ENCODE data around the gene NIPA2.

NIPA2 gene

DNA sequence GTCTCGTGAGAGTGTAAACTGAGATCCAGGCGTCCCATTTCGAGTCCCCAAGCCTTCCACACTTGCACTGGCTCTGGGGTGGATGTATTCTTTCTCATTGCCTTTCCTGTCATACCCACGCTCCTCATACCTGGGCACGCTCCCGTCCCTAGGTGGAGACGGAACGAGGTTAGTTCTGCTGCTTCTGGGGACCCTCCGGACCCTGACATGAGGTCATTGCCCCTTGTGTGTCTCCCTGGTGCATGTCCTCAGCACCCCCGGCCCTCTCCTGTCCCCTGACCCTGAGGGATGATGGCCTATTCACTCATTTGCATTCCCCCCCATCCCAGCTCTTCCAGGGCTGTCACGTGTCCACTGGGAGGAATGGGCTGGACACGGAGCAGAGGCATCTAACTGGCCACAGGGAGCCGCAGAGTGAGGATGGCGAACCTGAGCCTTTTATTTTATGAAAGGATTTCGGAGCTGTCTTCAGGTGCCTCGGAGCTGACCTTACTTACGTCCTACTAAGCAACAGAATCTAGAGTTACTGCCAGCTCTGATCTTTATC lies 43.8 kb upstream of the NIPA2 start:
- TF ChIP-seq ZNF548 (tag by site-specific recombination; IDR thresholded peaks at IDR 0.05) (no peak), ZNF777 (tag by site-specific recombination; IDR thresholded peaks at IDR 0.05; ENCODE audit: borderline replicate concordance) (no peak), ZIC2 (tag by site-specific recombination; IDR thresholded peaks at IDR 0.05) (no peak), ZFP37 (tag by site-specific recombination; IDR thresholded peaks at IDR 0.05) (no peak), ZFP69B (tag by site-specific recombination; IDR thresholded peaks at IDR 0.05) (no peak)
- TF ChIP-seq, protein P1, sequence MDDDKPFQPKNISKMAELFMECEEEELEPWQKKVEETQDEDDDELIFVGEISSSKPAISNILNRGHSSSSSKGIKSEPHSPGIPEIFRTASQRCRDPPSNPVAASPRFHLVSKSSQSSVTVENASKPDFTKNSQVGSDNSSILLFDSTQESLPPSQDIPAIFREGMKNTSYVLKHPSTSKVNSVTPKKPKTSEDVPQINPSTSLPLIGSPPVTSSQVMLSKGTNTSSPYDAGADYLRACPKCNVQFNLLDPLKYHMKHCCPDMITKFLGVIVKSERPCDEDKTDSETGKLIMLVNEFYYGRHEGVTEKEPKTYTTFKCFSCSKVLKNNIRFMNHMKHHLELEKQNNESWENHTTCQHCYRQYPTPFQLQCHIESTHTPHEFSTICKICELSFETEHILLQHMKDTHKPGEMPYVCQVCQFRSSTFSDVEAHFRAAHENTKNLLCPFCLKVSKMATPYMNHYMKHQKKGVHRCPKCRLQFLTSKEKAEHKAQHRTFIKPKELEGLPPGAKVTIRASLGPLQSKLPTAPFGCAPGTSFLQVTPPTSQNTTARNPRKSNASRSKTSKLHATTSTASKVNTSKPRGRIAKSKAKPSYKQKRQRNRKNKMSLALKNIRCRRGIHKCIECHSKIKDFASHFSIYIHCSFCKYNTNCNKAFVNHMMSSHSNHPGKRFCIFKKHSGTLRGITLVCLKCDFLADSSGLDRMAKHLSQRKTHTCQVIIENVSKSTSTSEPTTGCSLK (tag by site-specific recombination; IDR thresholded peaks at IDR 0.05): no peak
- H3K4me3 ChIP-seq (ENCODE audit: low read depth, low read length): no peak overlapping the region
- H3K27ac ChIP-seq (ENCODE audit: extremely low read depth, low read depth, low read length): no peak overlapping the region
- no peaks in the 10 kb centered on the region for H3K9me3 ChIP-seq (ENCODE audit: control insufficient read depth, insufficient read depth, low read depth, low read length)
- H3K36me3 ChIP-seq (ENCODE audit: control insufficient read depth in 2 of 2, insufficient read depth in 1 of 2, low read length in 2 of 2): no peaks in the 10 kb centered on the region; a peak in 1 of 3 replicates
- ChIA-PET POLR2A (no interaction called here), CTCF (no interaction called here)
- no peaks in the 10 kb centered on the region; the same call in 1 of the 2 replicates for H3K4me1 ChIP-seq (ENCODE audit: control insufficient read depth, insufficient read depth, low read length)

DNA sequence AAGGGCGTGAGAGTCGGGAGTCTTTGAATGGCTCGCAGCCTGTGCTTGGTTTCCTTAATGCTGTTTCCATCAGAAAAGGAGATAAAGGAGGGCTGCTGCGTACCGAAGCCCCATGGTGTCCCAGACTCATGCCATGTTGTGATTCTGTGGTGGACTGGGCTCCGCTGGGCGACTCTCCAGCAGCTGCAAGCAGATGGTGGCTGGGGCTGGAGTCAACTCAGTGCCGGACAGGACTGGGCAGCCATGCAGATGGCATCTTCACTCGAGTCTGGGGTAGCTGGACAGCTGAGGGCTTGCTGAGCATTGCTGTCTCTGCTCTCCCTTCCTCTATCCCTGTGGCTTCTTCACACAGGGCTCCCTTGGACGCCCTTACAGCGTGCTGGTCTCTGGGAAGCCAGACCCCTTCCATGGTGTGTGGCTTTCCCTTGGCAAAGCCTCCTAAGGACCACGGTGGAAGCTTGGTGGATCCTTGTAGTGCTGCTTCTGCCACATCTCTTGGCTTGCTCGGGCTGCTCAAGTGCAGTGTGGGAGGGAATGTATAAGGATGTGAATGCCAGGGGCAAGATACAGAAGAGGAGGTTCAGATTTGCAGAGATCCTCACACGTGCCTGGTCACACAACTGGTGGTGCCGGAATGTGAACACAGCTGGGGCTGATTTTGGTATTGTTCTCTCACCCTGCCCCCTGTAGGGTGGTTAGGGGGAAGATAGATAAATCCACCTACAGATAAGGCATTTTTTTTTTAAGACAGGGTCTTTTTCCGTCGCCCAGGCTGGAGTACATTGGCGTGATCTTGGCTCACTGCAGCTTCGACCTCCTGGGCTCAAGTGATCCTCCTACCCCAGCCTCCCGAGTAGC lies 43.0 kb upstream of the NIPA2 start:
- no peaks in the 10 kb centered on the region; the same call in 1 of the 2 replicates for H3K4me1 ChIP-seq (ENCODE audit: control insufficient read depth, insufficient read depth, low read length)
- no peaks in the 10 kb centered on the region for H3K9me3 ChIP-seq (ENCODE audit: control insufficient read depth, insufficient read depth, low read depth, low read length)
- H3K4me3 ChIP-seq (ENCODE audit: low read depth, low read length): no peak overlapping the region
- CTCF ChIA-PET: interaction anchor here (0.6 kb wide), 2 partner anchors 56 to 219 kb away, joined by 4 read pairs; no protein-coding TSS in a partner anchor
- no peak overlapping the region for H3K27ac ChIP-seq (ENCODE audit: extremely low read depth, low read depth, low read length)
- TF ChIP-seq ZNF677 (tag by site-specific recombination; IDR thresholded peaks at IDR 0.05): no peak
- no peak for TF ChIP-seq GFI1B (tag by site-specific recombination; IDR thresholded peaks at IDR 0.05)
- TF ChIP-seq, protein P2, sequence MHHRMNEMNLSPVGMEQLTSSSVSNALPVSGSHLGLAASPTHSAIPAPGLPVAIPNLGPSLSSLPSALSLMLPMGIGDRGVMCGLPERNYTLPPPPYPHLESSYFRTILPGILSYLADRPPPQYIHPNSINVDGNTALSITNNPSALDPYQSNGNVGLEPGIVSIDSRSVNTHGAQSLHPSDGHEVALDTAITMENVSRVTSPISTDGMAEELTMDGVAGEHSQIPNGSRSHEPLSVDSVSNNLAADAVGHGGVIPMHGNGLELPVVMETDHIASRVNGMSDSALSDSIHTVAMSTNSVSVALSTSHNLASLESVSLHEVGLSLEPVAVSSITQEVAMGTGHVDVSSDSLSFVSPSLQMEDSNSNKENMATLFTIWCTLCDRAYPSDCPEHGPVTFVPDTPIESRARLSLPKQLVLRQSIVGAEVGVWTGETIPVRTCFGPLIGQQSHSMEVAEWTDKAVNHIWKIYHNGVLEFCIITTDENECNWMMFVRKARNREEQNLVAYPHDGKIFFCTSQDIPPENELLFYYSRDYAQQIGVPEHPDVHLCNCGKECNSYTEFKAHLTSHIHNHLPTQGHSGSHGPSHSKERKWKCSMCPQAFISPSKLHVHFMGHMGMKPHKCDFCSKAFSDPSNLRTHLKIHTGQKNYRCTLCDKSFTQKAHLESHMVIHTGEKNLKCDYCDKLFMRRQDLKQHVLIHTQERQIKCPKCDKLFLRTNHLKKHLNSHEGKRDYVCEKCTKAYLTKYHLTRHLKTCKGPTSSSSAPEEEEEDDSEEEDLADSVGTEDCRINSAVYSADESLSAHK (tag by site-specific recombination; IDR thresholded peaks at IDR 0.05): no peak
- TF ChIP-seq, protein P3, sequence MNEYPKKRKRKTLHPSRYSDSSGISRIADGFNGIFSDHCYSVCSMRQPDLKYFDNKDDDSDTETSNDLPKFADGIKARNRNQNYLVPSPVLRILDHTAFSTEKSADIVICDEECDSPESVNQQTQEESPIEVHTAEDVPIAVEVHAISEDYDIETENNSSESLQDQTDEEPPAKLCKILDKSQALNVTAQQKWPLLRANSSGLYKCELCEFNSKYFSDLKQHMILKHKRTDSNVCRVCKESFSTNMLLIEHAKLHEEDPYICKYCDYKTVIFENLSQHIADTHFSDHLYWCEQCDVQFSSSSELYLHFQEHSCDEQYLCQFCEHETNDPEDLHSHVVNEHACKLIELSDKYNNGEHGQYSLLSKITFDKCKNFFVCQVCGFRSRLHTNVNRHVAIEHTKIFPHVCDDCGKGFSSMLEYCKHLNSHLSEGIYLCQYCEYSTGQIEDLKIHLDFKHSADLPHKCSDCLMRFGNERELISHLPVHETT (tag by site-specific recombination; IDR thresholded peaks at IDR 0.05): no peak
- no peak for TF ChIP-seq GLI4 (tag by site-specific recombination; IDR thresholded peaks at IDR 0.05)
- POLR2A ChIA-PET: interaction anchor here (1.4 kb wide), 1 partner anchor 43 kb away, joined by 3 read pairs; the partner anchor contains the start of gene NIPA2
- H3K36me3 ChIP-seq (ENCODE audit: control insufficient read depth in 2 of 2, insufficient read depth in 1 of 2, low read length in 2 of 2): no peaks in the 10 kb centered on the region; a peak in 1 of 3 replicates

DNA sequence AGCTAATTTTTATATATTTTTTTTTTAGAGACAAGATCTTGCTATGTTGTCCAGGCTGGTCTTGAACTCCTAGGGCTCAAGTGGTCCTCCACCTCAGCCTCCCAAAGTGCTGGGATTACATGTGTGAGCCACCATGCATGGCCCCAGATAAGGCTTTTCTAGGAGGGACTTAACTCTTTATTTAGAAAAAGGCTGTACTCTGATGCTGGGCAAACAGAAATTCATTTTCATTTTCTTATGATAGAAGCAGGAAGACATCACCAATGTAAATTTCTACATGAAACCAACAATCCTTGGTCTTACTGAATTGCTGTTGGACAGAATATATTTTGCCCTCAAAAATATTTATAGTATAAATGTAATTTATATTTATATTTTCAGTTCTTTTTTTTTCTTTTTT lies 42.4 kb upstream of the NIPA2 start:
- Histone ChIP-seq H3K27ac (ENCODE audit: extremely low read depth, low read depth, low read length) (no peak overlapping the region), H3K36me3 (ENCODE audit: control insufficient read depth in 2 of 2, insufficient read depth in 1 of 2, low read length in 2 of 2) (no peaks in the 10 kb centered on the region; a peak in 1 of 3 replicates), H3K9me3 (ENCODE audit: control insufficient read depth, insufficient read depth, low read depth, low read length) (no peaks in the 10 kb centered on the region), H3K4me3 (ENCODE audit: low read depth, low read length) (no peak overlapping the region), H3K4me1 (ENCODE audit: control insufficient read depth, insufficient read depth, low read length) (no peaks in the 10 kb centered on the region)
- POLR2A ChIA-PET: interaction anchor here (1.4 kb wide), 1 partner anchor 42 kb away, joined by 3 read pairs; the partner anchor contains the start of gene NIPA2
- CTCF ChIA-PET: interaction anchor here (0.6 kb wide), 2 partner anchors 9 to 220 kb away, joined by 4 to 5 read pairs; no protein-coding TSS in a partner anchor
- TF ChIP-seq ZBTB21 (tag by site-specific recombination; IDR thresholded peaks at IDR 0.05): no peak
- TF ChIP-seq KLF10 (tag by site-specific recombination; IDR thresholded peaks at IDR 0.05): no peak
- no peak for TF ChIP-seq ZNF239 (tag by site-specific recombination; IDR thresholded peaks at IDR 0.05)
- TF ChIP-seq ZNF175 (tag by site-specific recombination; IDR thresholded peaks at IDR 0.05): no peak
- TF ChIP-seq EGR2 (tag by site-specific recombination; IDR thresholded peaks at IDR 0.05; ENCODE audit: low read depth): no peak
- TF ChIP-seq, protein P4, sequence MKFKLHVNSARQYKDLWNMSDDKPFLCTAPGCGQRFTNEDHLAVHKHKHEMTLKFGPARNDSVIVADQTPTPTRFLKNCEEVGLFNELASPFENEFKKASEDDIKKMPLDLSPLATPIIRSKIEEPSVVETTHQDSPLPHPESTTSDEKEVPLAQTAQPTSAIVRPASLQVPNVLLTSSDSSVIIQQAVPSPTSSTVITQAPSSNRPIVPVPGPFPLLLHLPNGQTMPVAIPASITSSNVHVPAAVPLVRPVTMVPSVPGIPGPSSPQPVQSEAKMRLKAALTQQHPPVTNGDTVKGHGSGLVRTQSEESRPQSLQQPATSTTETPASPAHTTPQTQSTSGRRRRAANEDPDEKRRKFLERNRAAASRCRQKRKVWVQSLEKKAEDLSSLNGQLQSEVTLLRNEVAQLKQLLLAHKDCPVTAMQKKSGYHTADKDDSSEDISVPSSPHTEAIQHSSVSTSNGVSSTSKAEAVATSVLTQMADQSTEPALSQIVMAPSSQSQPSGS (tag by site-specific recombination; IDR thresholded peaks at IDR 0.05; ENCODE audit: low read depth): no peak
- no peak for TF ChIP-seq ZBTB8A (tag by site-specific recombination; IDR thresholded peaks at IDR 0.05)
- no peak for TF ChIP-seq HOXD13 (CRISPR knock-in tag; IDR thresholded peaks at IDR 0.05; ENCODE audit: borderline replicate concordance)
- no peak for TF ChIP-seq OVOL3 (tag by site-specific recombination; IDR thresholded peaks at IDR 0.05)
- TF ChIP-seq, protein P5, sequence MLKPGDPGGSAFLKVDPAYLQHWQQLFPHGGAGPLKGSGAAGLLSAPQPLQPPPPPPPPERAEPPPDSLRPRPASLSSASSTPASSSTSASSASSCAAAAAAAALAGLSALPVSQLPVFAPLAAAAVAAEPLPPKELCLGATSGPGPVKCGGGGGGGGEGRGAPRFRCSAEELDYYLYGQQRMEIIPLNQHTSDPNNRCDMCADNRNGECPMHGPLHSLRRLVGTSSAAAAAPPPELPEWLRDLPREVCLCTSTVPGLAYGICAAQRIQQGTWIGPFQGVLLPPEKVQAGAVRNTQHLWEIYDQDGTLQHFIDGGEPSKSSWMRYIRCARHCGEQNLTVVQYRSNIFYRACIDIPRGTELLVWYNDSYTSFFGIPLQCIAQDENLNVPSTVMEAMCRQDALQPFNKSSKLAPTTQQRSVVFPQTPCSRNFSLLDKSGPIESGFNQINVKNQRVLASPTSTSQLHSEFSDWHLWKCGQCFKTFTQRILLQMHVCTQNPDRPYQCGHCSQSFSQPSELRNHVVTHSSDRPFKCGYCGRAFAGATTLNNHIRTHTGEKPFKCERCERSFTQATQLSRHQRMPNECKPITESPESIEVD (tag by site-specific recombination; IDR thresholded peaks at IDR 0.05): no peak
